ENCODE results near the gene RCAN1.

DNA sequence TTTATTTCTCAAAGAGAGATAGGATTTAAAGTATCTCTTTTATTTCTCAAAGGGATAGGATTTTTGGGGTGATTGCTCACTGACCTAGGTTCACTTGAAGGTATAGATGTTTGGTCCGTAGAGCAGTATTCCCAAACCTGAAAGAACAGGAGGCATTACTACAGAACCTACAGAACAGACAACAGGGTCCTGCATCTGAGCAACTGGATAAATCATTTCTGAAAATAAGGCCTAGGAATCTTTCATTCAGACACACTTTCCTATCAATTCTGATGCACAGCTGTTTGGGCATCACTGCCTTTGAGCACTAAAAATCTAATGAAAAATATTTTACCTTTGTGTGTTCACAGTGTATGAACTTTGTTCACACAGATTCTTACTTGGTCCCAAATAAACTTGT is 36.7 kb upstream of the RCAN1 start:
- TF ChIP-seq EZH2 (IDR thresholded peaks at IDR 0.05; ENCODE audit: low read length), result no peak
- TF ChIP-seq, protein P1, sequence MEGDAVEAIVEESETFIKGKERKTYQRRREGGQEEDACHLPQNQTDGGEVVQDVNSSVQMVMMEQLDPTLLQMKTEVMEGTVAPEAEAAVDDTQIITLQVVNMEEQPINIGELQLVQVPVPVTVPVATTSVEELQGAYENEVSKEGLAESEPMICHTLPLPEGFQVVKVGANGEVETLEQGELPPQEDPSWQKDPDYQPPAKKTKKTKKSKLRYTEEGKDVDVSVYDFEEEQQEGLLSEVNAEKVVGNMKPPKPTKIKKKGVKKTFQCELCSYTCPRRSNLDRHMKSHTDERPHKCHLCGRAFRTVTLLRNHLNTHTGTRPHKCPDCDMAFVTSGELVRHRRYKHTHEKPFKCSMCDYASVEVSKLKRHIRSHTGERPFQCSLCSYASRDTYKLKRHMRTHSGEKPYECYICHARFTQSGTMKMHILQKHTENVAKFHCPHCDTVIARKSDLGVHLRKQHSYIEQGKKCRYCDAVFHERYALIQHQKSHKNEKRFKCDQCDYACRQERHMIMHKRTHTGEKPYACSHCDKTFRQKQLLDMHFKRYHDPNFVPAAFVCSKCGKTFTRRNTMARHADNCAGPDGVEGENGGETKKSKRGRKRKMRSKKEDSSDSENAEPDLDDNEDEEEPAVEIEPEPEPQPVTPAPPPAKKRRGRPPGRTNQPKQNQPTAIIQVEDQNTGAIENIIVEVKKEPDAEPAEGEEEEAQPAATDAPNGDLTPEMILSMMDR (optimal IDR thresholded peaks at IDR 0.05 in 1 of 3, IDR thresholded peaks at IDR 0.05 in 1 of 3, conservative IDR thresholded peaks at IDR 0.05 in 1 of 3; ENCODE audit: extremely low read depth in 1 of 3, insufficient read depth in 2 of 3, low read length in 3 of 3), result no peak
